Upper lobe of left lung (tissue), 4 donors: ENCODE results near the gene ZNF445.

ENCODE experiments used
- POLR2AphosphoS5 ChIP-seq, 2 donors: sonication (generic); formaldehyde crosslinking; IDR thresholded peaks; one replicate each; pipeline ENCODE4 v1.5.1; 2017; ENCODE audit warnings: antibody characterized with exemption in 2 of 2
- TF ChIP-seq, protein P1 (sequence below), 6 experiments: fragments of 450-650 bp in 4 of 6; fragments of 200-600 bp in 2 of 6; sonication (generic) in 2 of 6; IDR thresholded peaks; one replicate each; pipeline ENCODE4 v1.5.1; 2016 to 2019; ENCODE audit warnings: antibody characterized with exemption in 6 of 6

GRCh38 chr3:44395714-44396113, 81.8 kb downstream of the ZNF445 start:
- TF ChIP-seq, protein P1, sequence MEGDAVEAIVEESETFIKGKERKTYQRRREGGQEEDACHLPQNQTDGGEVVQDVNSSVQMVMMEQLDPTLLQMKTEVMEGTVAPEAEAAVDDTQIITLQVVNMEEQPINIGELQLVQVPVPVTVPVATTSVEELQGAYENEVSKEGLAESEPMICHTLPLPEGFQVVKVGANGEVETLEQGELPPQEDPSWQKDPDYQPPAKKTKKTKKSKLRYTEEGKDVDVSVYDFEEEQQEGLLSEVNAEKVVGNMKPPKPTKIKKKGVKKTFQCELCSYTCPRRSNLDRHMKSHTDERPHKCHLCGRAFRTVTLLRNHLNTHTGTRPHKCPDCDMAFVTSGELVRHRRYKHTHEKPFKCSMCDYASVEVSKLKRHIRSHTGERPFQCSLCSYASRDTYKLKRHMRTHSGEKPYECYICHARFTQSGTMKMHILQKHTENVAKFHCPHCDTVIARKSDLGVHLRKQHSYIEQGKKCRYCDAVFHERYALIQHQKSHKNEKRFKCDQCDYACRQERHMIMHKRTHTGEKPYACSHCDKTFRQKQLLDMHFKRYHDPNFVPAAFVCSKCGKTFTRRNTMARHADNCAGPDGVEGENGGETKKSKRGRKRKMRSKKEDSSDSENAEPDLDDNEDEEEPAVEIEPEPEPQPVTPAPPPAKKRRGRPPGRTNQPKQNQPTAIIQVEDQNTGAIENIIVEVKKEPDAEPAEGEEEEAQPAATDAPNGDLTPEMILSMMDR (IDR thresholded peaks at IDR 0.05), result no peak
- TF ChIP-seq POLR2AphosphoS5 (IDR thresholded peaks at IDR 0.05), result no peak
